Globus pallidus (tissue), 1 donor: ENCODE data around the gene BRIP1.

Source experiments
- DNase-seq: peaks from one replicate; pipeline ENCODE4 v3.0.0-alpha.2; 2015; ENCODE audit warnings: low spot score

Gene BRIP1

DNA sequence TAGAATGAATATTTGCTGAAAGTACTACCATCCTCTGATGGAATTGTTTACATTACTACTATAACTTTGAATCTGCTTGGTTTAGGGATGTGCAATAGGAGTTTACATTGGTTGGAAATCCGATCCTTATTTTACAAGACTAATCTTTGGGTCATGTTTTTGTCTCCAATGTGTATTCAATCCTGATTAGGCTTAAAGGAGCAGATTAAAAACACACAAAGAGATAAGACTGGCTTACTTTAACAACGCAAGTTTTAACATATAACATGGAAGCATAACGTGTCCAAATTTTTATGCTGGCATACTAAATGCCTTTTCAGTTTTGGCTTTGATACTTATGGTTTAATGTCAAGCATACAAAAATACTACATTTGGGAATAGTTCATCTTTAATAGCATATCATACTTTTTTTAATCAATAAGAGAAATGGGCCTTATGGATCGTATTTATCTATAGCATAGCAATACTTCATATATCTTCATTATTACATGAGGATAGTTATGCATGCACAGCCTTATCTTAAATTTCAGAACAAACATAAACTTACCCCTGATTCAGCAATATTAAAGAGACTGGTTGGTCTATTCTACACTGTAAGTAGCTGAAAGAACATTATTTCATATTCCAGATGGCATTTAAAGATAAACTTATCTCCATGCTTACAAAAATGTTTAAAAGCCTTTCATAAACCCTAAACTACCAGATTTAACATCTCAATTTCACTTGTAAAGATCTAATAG lies 202.4 kb downstream of the BRIP1 start:
- no peak for DNase-seq

DNA sequence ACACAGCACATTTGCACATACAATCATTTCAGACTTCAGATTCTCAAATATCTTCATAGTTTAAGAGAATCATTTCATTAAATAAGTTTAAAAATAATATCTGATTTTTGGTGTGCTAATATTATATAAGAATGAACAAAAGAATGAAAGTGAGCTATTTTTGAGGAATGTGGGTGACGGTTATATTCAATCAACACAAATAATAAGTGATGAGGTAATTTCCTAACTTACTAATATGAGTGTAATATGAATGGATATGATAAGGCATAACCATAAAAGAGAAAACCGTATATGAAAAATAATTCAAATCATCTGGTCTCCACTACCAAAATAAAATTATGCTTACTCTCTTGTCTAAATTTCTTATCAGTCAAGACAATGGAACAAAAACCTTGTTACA lies 203.9 kb downstream of the BRIP1 start:
- DNase-seq = no peak

DNA sequence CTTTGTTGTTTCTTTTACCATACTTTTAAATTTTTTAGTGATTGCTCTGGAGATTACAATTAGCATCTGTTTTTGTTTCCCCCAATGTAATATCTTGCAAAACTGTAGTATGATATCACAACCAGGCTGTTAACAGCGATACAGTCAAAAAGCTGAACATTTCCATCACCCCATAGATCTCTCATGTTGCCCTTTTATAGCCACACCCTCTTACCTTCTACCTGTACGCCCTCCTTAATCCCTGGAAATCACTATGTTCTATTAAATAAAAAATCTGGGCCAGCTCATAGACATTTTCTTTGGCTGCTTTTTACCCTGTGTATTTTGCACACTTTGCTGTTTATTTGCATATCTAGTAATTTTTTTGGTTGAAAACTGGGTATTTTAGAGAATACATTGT lies 205.1 kb downstream of the BRIP1 start:
- no peak for DNase-seq

DNA sequence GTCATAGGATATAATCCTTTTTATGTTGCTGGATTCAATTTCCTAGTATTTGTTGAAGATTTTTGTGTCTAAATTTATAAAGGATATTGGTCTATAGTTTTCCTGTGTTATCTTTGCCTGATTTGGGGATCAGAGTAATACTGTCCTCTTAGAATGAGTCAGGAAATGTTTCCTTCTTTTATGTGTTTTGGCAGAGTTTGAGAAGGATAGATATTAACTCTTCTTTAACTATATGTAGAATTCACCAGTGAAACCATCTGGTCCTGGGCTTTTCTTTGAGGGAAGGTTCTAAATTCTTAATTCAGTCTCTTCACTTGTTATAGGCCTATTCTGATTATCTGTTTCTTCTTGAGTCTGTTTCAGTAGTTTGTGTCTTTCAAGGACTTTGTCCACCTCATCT lies 206.0 kb downstream of the BRIP1 start:
- no peak for DNase-seq

DNA sequence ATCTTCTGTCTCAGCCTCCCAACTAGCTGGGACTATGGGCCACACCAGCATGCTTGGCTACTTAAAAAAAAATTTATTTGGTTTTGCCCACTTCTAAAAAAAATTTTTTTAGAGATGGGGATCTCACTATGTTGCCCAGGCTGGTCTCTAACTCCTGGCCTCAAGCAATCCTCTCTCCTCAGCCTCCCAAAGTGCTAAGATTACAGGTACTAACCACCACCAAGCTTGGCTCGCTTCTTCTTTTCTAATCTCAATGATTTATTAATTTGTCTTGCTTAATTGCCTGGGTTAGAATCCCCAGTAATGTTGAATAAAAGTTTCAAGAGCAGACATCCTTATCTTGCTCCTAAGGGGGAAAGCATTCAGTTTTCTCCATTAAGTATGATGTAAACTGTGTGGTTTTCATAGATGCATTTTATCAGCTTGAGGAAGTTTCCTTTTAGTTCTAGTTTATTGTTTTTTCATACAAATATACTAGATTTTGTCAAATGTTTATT lies 206.6 kb downstream of the BRIP1 start:
- no peak for DNase-seq

DNA sequence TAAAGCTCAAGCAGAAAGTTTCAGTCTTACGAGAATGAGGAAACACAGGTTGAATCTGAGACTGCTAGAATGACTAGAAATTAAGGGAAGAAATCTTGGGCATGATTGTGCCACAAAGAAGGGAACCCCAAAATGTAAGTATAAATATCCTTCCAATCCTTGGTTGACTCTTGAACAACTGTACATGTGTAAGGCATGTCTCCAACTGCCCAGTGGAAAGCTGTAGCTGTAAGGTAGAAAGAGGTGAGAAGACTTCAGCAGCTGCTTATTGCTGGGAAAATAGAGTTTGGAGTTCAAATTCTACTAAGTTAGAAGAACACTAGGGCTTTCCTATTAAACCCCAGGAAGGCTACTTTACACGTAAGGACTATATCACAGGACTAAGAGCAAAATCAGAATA lies 212.6 kb downstream of the BRIP1 start:
- no peak for DNase-seq

DNA sequence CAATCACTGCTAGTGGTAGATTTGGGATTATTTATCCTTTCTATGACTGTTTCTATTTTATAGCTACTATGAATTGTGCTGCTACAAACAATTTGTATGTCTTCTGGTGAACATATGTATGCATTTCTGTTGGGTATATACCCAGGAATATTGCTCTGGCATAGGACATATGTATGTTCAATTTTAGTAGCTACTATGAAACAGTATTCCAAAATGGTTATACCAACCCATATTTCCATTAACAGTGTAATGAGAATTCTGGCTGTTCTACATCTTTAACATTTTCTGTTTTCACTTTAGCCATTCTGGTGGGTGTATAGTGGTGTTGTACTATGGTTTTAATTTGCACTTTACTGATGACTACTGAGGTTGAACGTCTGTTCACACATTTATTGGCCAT lies 214.7 kb downstream of the BRIP1 start:
- no peak for DNase-seq

DNA sequence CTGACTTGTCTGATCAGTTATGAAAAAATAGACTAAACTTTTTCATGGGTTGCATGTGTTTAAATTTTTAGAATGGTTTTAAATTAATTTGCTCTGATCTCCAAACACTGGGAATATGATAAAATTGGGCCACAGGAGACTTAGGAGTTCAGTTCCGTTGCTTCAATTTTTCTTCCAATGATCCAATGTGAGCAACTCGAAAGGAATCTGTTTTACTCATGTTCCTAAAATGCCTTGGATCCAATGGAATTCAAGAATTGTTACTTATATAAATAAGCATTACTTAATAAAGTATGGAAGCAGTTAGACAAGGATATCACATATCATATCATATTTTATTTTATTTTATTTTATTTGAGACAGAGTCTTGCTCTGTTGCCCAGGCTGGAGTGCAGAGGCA lies 216.3 kb downstream of the BRIP1 start:
- DNase-seq = no peak

DNA sequence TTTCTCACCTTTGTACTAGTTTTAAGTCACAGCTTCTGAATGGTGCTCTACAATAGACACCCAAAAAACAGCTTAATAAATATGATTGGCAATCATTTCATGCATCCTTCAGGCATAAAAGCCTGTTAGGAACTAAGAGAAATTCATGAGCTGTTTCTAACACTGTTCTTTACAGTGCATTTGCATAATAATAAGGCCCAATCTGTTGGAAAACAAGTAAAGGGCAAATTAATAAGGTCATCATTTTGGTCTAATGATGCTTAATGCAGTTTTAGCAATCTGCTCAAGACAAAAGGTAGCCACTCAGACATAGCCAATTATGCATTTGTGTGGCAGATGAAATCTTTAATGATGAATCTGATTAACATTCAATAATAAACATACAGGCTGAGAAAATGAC lies 216.8 kb downstream of the BRIP1 start:
- DNase-seq = no peak

DNA sequence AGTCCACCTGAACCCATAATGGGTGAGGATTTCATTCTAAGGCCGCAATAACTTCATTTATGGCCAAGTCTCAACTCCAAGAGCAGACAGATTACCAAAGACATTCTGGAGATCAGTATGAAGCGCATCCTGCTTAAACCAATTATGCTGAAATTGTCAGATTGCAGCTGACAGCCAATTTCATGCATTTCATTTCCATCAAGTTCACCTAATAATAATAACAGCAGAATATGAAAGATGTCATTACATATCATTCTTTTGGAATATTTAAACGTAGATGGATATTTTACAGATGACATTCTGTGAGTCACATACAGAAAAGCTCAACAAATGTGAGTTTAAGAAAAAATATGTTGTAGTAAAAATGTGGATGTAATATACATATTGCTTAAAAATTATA lies 217.4 kb downstream of the BRIP1 start:
- DNase-seq = no peak

DNA sequence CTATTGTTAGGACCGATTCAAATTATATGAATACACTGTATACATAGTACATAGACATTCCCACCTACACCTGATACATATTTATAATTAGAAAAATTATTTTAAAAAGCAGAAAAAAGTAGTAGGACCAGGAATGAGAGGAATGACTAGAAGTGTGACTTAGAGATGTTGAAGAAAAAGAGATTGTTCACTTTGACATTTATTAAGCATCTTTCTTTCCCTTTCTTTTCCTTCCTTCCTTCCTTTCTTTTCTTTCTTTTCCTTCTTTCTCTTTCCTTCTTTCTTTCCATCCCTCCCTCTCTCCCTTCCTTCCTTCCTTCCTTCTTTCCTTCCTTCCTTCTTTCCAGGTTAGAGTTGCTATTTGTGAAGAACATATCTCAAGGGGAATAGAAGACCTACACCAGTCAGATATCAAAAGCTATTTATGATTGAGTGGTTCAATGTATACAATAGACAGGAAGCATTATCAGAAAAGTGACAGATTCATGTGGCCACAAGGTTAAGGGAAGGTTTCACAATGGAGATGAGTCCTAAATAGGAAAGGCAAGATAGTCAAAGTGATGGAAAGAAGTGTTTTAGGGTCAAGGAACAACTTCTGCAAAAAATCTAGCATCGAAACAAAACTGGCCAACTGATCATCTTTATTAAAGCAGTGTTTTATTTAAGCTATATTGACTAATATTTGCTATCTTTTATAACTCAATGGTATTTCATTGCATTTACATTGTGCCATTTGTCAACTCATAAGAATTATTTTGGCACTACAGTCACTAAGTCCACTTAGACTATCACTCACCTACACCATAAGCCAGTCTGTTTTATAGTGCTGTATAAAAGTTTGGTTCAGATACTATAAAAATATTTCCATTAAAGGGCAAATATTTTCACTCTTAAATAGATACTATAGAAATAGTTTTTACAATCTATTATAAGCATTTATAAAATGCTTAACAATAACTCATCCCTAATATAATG lies 218.2 kb downstream of the BRIP1 start:
- no peak for DNase-seq

DNA sequence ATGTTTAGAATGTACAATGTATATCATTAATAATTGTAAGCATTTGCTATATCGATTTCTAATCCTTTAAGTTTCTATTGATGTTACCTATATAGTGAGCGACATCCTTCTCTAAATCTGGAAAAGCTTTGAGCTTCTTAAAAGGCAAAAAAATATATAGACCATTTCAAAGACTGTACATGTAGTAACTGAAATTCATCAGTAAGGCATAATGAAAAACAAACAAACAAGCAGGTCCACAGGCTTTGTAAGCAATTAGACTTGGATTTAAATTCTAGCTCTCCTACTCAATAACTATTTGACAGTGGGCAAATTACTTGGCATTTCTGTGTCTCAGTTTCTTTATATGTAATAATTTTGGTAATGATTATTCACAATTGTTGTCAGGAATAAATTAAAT lies 220.6 kb downstream of the BRIP1 start:
- DNase-seq = no peak

DNA sequence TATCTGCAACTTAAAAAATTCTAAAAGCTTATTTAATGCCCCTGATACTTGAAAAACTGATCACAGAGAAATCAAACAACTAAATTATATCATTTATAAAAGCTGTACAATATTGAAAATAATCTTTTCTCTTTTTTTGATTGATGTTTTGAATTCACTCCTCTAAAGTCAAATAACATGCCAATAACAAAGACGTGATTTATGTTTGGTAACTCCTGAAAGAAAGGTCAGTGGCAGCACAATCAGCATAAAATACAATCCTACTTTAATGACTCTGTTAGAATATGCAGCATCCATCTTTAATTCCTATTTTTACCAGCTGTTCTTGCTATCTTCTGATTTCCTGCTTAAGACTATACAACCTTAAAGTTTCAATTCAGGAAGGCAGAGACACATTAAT lies 221.6 kb downstream of the BRIP1 start:
- DNase-seq = no peak

DNA sequence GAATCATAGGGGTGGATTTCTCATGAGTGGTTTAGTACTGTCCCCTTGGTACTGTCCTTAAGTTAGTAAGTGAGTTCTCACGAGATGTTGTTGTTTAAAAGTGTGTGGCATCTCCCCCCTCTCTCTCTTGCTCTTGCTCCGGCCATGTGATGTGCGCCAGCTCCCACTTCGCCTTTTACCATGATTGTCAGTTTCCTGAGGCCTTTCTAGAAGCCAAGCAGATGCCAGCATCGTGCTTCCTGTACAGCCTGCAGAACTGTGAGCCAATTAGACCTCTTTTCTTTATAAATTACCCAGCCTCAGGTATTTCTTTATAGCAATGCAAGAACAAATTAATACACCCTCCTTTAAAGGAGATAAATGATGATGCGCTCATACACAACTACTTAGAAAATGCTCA lies 222.2 kb downstream of the BRIP1 start:
- no peak for DNase-seq

DNA sequence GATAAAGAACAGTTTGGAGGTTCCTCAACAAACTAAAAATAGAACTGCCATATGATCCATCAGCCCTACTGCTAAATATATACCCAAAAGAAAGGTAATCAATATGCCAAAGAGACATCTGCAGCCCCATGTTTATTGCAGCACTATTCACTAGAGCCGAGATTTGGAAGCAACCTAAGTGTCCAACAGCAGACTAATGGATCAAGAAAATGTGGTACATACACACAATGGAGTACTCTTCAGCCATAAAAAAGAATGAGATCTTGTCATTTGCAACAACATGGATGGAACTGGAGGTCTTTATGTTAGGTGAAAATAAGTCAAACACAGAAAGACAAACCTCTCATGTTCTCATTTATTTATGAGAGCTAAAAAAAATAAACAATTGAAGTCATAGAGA lies 223.5 kb downstream of the BRIP1 start:
- DNase-seq = no peak

DNA sequence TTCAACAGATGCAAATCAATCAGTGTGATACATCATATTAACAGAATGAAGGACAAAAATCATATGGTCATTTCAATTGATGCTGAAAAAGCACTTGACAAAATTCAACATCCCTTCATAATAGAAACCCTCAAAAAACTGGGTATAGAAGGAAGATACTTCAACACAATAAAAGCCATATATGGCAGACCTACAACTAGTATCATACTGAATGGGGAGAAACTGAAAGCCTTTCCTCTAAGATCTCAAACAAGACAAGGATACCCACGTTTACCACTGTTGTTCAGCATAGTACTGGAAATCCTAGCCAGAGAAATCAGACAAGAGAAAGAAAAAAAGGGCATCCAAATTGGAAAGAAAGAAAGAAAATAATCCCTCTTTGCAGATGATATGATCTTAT lies 225.2 kb downstream of the BRIP1 start:
- no peak for DNase-seq

DNA sequence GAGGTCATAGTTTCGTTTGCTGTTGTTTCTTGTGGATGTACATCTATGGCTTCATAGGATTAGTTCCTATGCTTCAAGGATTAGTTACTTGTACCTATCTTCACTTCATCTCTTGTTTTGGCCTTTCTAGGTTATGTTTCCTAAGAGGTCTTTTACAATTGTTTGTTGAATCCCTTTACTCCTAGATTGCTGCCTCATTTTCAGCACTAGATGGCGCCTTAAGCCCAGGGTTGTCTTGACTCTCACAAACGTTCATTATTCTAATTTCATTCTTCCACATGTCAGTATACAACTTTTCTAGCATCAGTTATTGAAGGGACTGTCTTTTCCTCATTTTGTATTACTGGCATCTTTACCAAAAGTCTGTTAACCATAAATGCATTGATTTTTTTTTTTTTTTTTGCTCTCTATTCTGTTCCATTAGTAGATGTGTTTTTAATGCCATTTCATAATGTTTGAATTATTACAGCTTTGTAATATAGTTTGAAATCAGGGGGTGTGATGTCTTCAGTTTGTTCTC lies 227.4 kb downstream of the BRIP1 start:
- DNase-seq = peak; percentile 7

DNA sequence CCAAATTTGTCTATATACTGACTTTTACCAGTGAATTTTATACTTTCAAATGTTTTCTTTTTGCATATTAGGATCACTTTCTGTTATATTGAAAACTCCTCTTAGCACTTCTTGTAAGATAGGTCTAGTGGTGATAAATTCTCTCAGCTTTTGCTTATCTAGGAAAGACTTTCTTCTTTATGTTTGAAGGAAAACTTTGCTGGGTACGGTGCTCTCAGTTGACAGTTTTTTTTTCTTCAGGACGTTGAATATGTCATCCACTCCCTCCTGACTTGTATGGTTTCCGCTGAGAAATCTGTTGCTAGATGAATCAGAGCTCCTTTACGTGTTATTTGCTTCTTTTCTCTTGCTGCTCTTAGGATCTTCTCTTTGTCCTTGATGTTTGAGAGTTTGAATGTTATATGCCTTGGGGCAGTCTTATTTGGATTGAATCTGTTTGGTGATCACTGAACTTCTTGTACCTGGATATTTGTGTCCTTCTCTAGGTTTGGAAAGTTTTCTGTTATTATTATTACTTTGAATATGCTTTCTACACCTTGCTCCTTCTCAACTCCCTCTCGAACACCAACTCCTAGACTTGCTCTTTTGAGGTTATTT lies 228.3 kb downstream of the BRIP1 start:
- DNase-seq = no peak

DNA sequence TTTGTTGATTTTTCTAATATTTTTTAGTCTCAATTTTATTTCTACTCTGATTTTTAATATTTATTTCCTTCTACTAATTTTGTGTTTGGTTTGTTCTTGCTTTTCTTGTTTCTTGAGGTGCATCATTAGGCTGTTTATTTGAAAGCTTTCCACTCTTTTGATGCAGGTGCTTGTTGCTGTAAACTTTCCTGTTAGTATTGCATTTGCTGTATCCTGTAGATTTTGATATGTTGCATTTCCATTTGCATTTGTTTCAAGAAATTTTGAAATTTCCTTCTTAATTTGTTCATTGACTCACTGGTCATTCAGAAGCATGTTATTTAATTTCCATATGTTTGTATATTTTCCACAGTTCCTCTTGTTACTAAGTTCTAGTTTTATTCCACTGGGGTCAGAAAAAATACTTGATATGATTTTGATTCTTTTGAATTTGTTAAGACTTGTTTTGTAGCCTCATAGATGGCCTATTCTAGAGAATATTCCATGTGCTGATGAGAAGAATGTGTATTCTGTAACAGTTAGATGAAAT lies 229.3 kb downstream of the BRIP1 start:
- DNase-seq = no peak

DNA sequence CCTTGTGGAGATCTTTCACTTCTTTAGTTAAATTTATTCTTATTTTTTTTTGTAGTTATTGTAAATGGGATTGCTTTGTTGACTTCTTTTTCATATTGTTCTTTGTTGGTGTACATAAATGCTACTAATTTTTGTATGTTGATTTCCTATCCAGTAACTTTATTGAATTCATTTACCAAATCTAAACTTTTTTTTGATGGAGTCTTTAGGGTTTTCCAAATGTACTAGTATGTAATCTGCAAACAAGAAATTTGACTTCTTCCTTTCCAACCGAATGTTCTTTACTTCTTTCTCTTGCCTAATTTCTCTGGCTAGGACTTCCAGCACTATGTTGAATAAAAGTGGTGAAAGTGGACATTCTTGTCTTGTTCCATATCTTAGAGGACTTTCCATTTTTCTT lies 230.5 kb downstream of the BRIP1 start:
- no peak for DNase-seq

DNA sequence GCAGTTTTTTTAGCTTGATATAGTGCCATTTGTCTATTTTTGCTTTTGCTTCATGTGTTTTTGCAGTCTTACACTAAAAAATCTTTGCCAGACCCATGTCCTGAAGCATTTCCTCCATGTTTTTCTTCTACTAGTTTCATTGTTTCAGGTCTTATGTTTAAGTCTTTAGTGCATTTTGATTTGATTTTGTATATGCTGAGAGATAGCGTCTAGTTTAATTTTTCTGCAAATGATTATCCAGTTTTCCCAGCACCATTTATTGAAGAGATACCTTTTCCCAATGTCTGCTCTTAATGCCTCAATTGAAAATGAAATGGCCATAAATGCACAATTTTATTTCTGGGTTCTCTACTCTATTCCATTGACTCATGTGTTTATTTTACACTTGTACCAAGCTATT lies 231.5 kb downstream of the BRIP1 start:
- no peak for DNase-seq
